ENCODE data around the gene SCAMP5. TPM values are rescaled to one million over a fixed set of nuclear protein-coding genes. Genes with fewer than 3 reads are reported as not detected.

The SCAMP5 gene
- total RNA-seq, 1 experiment from 2014 or later: 17.9 TPM

- BruUV-seq (replicated peaks): no TSS peak
These were observed 7.0 kb downstream of the SCAMP5 start for GRCh38 chr15:75002398-75002797.

GRCh38 chr15:75007216-75007615 is 11.9 kb downstream of the SCAMP5 start:
- Histone ChIP-seq H3K4me1 (replicated peaks; ENCODE audit: insufficient read depth) (no peaks in the 10 kb centered on the region), H3K9me3 (ENCODE audit: insufficient read depth, low read depth) (no peaks in the 10 kb centered on the region), H3F3A (ENCODE audit: insufficient read depth, low read depth) (no peaks in the 10 kb centered on the region), H3K27ac (no peak overlapping the region), H3K27me3 (ENCODE audit: insufficient read depth, low read depth) (no peaks in the 10 kb centered on the region), H4K20me1 (ENCODE audit: insufficient read depth) (no peaks in the 10 kb centered on the region), H3K79me2 (ENCODE audit: low read depth) (no peaks in the 10 kb centered on the region), H2AFZ (no peak overlapping the region), H3K9me2 (ENCODE audit: insufficient read depth) (no peaks in the 10 kb centered on the region), H3K36me3 (ENCODE audit: low read depth) (no peaks in the 10 kb centered on the region), H3K4me2 (no peak overlapping the region), H3K4me3 (no peak overlapping the region)
- BruUV-seq (replicated peaks): no TSS peak
- CTCF ChIA-PET: interaction anchor here (0.6 kb wide), 1 partner anchor 54 kb away, joined by 4 read pairs; no protein-coding TSS in a partner anchor
- no peak for DNase-seq
- intact Hi-C loops (cut with micrococcal nuclease; ENCODE audit: unreplicated experiment): no loop called here
- TF ChIP-seq EZH2 (IDR thresholded peaks at IDR 0.05; ENCODE audit: low read depth): no peak
- no peak for TF ChIP-seq CTCF (conservative IDR thresholded peaks at IDR 0.05)
- POLR2A ChIA-PET (ENCODE audit: unreplicated experiment): no interaction called here

More at GRCh38 chr15:75002398-75002797, 7.0 kb downstream of the SCAMP5 start:
- CTCF ChIA-PET: no interaction called here
- no peaks in the 10 kb centered on the region for H3F3A ChIP-seq (ENCODE audit: insufficient read depth, low read depth)
- H2AFZ ChIP-seq: no peak overlapping the region
- no peak for DNase-seq
- no peak overlapping the region for H3K4me2 ChIP-seq
- intact Hi-C loops (cut with micrococcal nuclease; ENCODE audit: unreplicated experiment): no loop called here
- H3K9me3 ChIP-seq (ENCODE audit: insufficient read depth, low read depth): no peaks in the 10 kb centered on the region
- H3K27me3 ChIP-seq (ENCODE audit: insufficient read depth, low read depth): no peaks in the 10 kb centered on the region
- H3K27ac ChIP-seq: no peak overlapping the region
- H3K4me3 ChIP-seq: no peak overlapping the region
- H3K79me2 ChIP-seq (ENCODE audit: low read depth): no peaks in the 10 kb centered on the region
- no peaks in the 10 kb centered on the region for H3K36me3 ChIP-seq (ENCODE audit: low read depth)
- H3K9me2 ChIP-seq (ENCODE audit: insufficient read depth): no peaks in the 10 kb centered on the region
- no peaks in the 10 kb centered on the region for H4K20me1 ChIP-seq (ENCODE audit: insufficient read depth)
- POLR2A ChIA-PET (ENCODE audit: unreplicated experiment): interaction anchor here (0.6 kb wide), 1 partner anchor 975 kb away, joined by 11 read pairs; no protein-coding TSS in a partner anchor
- no peak for TF ChIP-seq CTCF (conservative IDR thresholded peaks at IDR 0.05)
- no peak for TF ChIP-seq EZH2 (IDR thresholded peaks at IDR 0.05; ENCODE audit: low read depth)
- no peaks in the 10 kb centered on the region for H3K4me1 ChIP-seq (replicated peaks; ENCODE audit: insufficient read depth)

- no peaks in the 10 kb centered on the region for H4K20me1 ChIP-seq (ENCODE audit: insufficient read depth)
- H3K79me2 ChIP-seq (ENCODE audit: low read depth): no peaks in the 10 kb centered on the region
- H3K9me2 ChIP-seq (ENCODE audit: insufficient read depth): no peaks in the 10 kb centered on the region
- no peaks in the 10 kb centered on the region for H3F3A ChIP-seq (ENCODE audit: insufficient read depth, low read depth)
- BruUV-seq (replicated peaks): no TSS peak
- POLR2A ChIA-PET (ENCODE audit: unreplicated experiment): no interaction called here
- H3K36me3 ChIP-seq (ENCODE audit: low read depth): no peaks in the 10 kb centered on the region
- TF ChIP-seq CTCF (conservative IDR thresholded peaks at IDR 0.05): no peak
- no peak for TF ChIP-seq EZH2 (IDR thresholded peaks at IDR 0.05; ENCODE audit: low read depth)
- H3K4me1 ChIP-seq (replicated peaks; ENCODE audit: insufficient read depth): no peaks in the 10 kb centered on the region
- CTCF ChIA-PET: no interaction called here
- H3K4me3 ChIP-seq: no peak overlapping the region
- H2AFZ ChIP-seq: no peak overlapping the region
- H3K27ac ChIP-seq: no peak overlapping the region
- H3K9me3 ChIP-seq (ENCODE audit: insufficient read depth, low read depth): no peaks in the 10 kb centered on the region
- DNase-seq: no peak
- no peaks in the 10 kb centered on the region for H3K27me3 ChIP-seq (ENCODE audit: insufficient read depth, low read depth)
- H3K4me2 ChIP-seq: no peak overlapping the region
- intact Hi-C loops (cut with micrococcal nuclease; ENCODE audit: unreplicated experiment): no loop called here
These were observed 12.9 kb downstream of the SCAMP5 start for GRCh38 chr15:75008221-75008625.
